ENCODE measurements around the gene RGL3. TPM values are rescaled to one million over a fixed set of nuclear protein-coding genes. Genes with fewer than 3 reads are reported as not detected.
A peak's percentile ranks its signal among the peaks of the same experiment; 100 is the strongest.

RGL3 gene
- total and polyA plus RNA-seq, 9 of the 15 experiments (the other 6 are each of a cell fraction or from before 2014, with no cell fraction given), result 0.12 to 0.61 (median 0.32) TPM; not detected in 4

- TF ChIP-seq, protein P1, sequence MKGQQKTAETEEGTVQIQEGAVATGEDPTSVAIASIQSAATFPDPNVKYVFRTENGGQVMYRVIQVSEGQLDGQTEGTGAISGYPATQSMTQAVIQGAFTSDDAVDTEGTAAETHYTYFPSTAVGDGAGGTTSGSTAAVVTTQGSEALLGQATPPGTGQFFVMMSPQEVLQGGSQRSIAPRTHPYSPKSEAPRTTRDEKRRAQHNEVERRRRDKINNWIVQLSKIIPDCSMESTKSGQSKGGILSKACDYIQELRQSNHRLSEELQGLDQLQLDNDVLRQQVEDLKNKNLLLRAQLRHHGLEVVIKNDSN (CRISPR knock-in tag; IDR thresholded peaks at IDR 0.05), result peak; percentile 3; the same call in 1 of the 2 replicates
- TF ChIP-seq CCAR2 (IDR thresholded peaks at IDR 0.05; ENCODE audit: low read depth, low read length) (no peak), BDP1 (IDR thresholded peaks at IDR 0.05; ENCODE audit: insufficient read depth, insufficient read length) (no peak), COPS2 (conservative IDR thresholded peaks at IDR 0.05) (no peak), ZKSCAN8 (CRISPR knock-in tag; IDR thresholded peaks at IDR 0.05) (no peak), EWSR1 (IDR thresholded peaks at IDR 0.05; ENCODE audit: borderline replicate concordance, low read depth, partially characterized antibody) (no peak), MAFF (IDR thresholded peaks at IDR 0.05; ENCODE audit: low read length) (no peak), ZNF830 (CRISPR knock-in tag; IDR thresholded peaks at IDR 0.05) (no peak), FOXJ3 (CRISPR knock-in tag; IDR thresholded peaks at IDR 0.05) (no peak), ZNF347 (CRISPR knock-in tag; IDR thresholded peaks at IDR 0.05; ENCODE audit: low read depth) (no peak), HNRNPK (IDR thresholded peaks at IDR 0.05; ENCODE audit: low read depth, low read length, poor library complexity, severe bottlenecking) (no peak), SNRNP70 (optimal IDR thresholded peaks at IDR 0.05; ENCODE audit: low read depth, low read length) (no peak), ZNF282 (CRISPR knock-in tag; IDR thresholded peaks at IDR 0.05) (peak; percentile 59; the same call in 1 of the 2 replicates), BCLAF1 (IDR thresholded peaks at IDR 0.05; ENCODE audit: borderline replicate concordance in 1 of 2, control insufficient read depth in 1 of 2, low read depth in 2 of 2, low read length in 1 of 2) (no peak), ZNF766 (CRISPR knock-in tag; conservative IDR thresholded peaks at IDR 0.05) (no peak), HDAC1 (IDR thresholded peaks at IDR 0.05) (peak in 1 of 2 experiments; percentile 30; a peak in 3 of 4 replicates), EGR1 (conservative IDR thresholded peaks at IDR 0.05) (peak; percentile 47), KAT7 (CRISPR knock-in tag; IDR thresholded peaks at IDR 0.05; ENCODE audit: borderline replicate concordance) (no peak), ZNF12 (CRISPR knock-in tag; IDR thresholded peaks at IDR 0.05) (no peak), BACH1 (tag; IDR thresholded peaks at IDR 0.05) (no peak)
- TF ChIP-seq, protein P2, sequence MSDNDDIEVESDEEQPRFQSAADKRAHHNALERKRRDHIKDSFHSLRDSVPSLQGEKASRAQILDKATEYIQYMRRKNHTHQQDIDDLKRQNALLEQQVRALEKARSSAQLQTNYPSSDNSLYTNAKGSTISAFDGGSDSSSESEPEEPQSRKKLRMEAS (CRISPR knock-in tag; IDR thresholded peaks at IDR 0.05), result peak; percentile 71
- TF ChIP-seq, protein P3, sequence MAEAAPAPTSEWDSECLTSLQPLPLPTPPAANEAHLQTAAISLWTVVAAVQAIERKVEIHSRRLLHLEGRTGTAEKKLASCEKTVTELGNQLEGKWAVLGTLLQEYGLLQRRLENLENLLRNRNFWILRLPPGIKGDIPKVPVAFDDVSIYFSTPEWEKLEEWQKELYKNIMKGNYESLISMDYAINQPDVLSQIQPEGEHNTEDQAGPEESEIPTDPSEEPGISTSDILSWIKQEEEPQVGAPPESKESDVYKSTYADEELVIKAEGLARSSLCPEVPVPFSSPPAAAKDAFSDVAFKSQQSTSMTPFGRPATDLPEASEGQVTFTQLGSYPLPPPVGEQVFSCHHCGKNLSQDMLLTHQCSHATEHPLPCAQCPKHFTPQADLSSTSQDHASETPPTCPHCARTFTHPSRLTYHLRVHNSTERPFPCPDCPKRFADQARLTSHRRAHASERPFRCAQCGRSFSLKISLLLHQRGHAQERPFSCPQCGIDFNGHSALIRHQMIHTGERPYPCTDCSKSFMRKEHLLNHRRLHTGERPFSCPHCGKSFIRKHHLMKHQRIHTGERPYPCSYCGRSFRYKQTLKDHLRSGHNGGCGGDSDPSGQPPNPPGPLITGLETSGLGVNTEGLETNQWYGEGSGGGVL (CRISPR knock-in tag; IDR thresholded peaks at IDR 0.05), result no peak
Measured at GRCh38 chr19:11382898-11383705, 36.0 kb downstream of the RGL3 start (continued).
